MM.1S (cell line): ENCODE data around the gene BCDIN3D.
"Not testable (repeated sequence)": the region's sequence is repeated elsewhere in the genome, so short reads cannot be mapped to it uniquely, and the experiment has no call there.

Experiments
- DNase-seq: peaks from one replicate; pipeline ENCODE4 v3.0.0-alpha.2; 2015
- H2AFZ ChIP-seq: fragments of 300-600 bp; sonication (generic); 2 replicates; pipeline ENCODE4 v1.6.0; 2016; ENCODE audit warnings: antibody characterized with exemption, low read length
- H3F3A ChIP-seq: fragments of 300-600 bp; sonication (generic); 2 replicates; pipeline ENCODE4 v1.6.1; 2016; ENCODE audit warnings: mild to moderate bottlenecking, antibody characterized with exemption, low read length, moderate library complexity, mixed read lengths; ENCODE audit not compliant: insufficient read depth
- H3K27ac ChIP-seq: fragments of 300-600 bp; sonication (generic); 2 replicates; pipeline ENCODE4 v1.5.1; 2016; ENCODE audit warnings: mild to moderate bottlenecking, low read length
- H3K27me3 ChIP-seq: fragments of 300-600 bp; sonication (generic); replicated peaks from 2 replicates; pipeline ENCODE4 v1.6.0; 2016; ENCODE audit warnings: low read length; ENCODE audit not compliant: insufficient read depth
- H3K36me3 ChIP-seq: fragments of 300-600 bp; sonication (generic); replicated peaks from 2 replicates; pipeline ENCODE4 v1.6.1; 2016; ENCODE audit warnings: mild to moderate bottlenecking, low read length, mixed read lengths; ENCODE audit not compliant: insufficient read depth
- H3K4me1 ChIP-seq: fragments of 300-600 bp; sonication (generic); 2 replicates; pipeline ENCODE4 v1.6.1; 2016; ENCODE audit warnings: low read length, mixed read lengths
- H3K4me2 ChIP-seq: fragments of 300-600 bp; sonication (generic); 2 replicates; pipeline ENCODE4 v1.6.0; 2016; ENCODE audit warnings: low read depth, low read length
- H3K4me3 ChIP-seq: fragments of 300-600 bp; sonication (generic); 2 replicates; pipeline ENCODE4 v1.5.1; 2016; ENCODE audit warnings: low read length, mixed read lengths
- H3K79me2 ChIP-seq: fragments of 300-600 bp; sonication (generic); 2 replicates; pipeline ENCODE4 v1.6.1; 2016; ENCODE audit warnings: mixed run types, low read length, mixed read lengths
- H3K9ac ChIP-seq: fragments of 300-600 bp; sonication (generic); 2 replicates; pipeline ENCODE4 v1.6.1; 2016; ENCODE audit warnings: low read length, mixed read lengths
- H3K9me2 ChIP-seq: fragments of 300-600 bp; sonication (generic); replicated peaks from 2 replicates; pipeline ENCODE4 v1.6.1; 2016; ENCODE audit warnings: mild to moderate bottlenecking, low read length, mixed read lengths; ENCODE audit not compliant: insufficient read depth
- H3K9me3 ChIP-seq: fragments of 300-600 bp; sonication (generic); replicated peaks from 2 replicates; pipeline ENCODE4 v1.6.1; 2016; ENCODE audit warnings: mild to moderate bottlenecking, low read length, mixed read lengths; ENCODE audit not compliant: insufficient read depth
- H4K20me1 ChIP-seq: fragments of 300-600 bp; sonication (generic); 2 replicates; pipeline ENCODE4 v1.6.1; 2016; ENCODE audit warnings: mild to moderate bottlenecking, low read length, moderate library complexity, mixed read lengths; ENCODE audit not compliant: insufficient read depth
- EZH2 ChIP-seq: fragments of 300-600 bp; sonication (generic); optimal IDR thresholded peaks from 2 replicates; pipeline ENCODE3; 2017; ENCODE audit warnings: low read depth, mild to moderate bottlenecking, antibody characterized with exemption, low read length, mixed read lengths
- EZH2phosphoT487 ChIP-seq: fragments of 300-600 bp; sonication (generic); IDR thresholded peaks from 2 replicates; pipeline ENCODE4 v1.6.1; 2018; ENCODE audit warnings: antibody characterized with exemption, low read length
- TF ChIP-seq, protein P1 (sequence below): fragments of 300-600 bp; sonication (generic); IDR thresholded peaks from 2 replicates; pipeline ENCODE4 v1.5.1; 2016; ENCODE audit warnings: antibody characterized with exemption, low read length, mixed read lengths

The BCDIN3D gene

DNA sequence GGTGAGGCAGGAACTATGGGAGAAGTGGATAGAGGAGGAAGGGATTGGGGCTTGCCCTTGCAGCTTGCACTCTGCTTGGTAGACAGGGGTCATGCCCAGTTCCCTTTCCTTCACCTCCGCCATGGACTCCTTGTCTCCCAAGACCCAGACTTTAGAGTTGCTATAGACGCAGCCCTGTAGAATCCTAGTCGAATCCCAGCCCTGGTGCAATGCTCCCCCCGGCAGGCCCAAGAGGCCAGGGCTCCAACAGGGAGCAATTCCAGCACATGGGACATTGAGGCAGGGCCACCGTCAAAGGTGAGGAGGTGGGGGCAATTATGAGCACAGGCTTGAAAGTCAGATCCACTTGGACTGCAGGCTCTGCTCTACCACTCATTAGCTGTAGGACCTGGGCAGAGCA is 29.5 kb upstream of the BCDIN3D start:
- H4K20me1 ChIP-seq, result no peaks in the 10 kb centered on the region
- H3K27ac ChIP-seq, result no peak overlapping the region
- no peaks in the 10 kb centered on the region for H3K79me2 ChIP-seq
- H3K9me3 ChIP-seq, result no peaks in the 10 kb centered on the region
- no peaks in the 10 kb centered on the region for H3F3A ChIP-seq
- H3K9me2 ChIP-seq, result no peaks in the 10 kb centered on the region
- H3K9ac ChIP-seq, result no peak overlapping the region
- no peak for DNase-seq
- no peaks in the 10 kb centered on the region for H3K36me3 ChIP-seq
- H3K4me3 ChIP-seq, result no peak overlapping the region
- H2AFZ ChIP-seq, result no peak overlapping the region
- no peak overlapping the region for H3K4me2 ChIP-seq
- no peaks in the 10 kb centered on the region for H3K4me1 ChIP-seq
- TF ChIP-seq, protein P1, sequence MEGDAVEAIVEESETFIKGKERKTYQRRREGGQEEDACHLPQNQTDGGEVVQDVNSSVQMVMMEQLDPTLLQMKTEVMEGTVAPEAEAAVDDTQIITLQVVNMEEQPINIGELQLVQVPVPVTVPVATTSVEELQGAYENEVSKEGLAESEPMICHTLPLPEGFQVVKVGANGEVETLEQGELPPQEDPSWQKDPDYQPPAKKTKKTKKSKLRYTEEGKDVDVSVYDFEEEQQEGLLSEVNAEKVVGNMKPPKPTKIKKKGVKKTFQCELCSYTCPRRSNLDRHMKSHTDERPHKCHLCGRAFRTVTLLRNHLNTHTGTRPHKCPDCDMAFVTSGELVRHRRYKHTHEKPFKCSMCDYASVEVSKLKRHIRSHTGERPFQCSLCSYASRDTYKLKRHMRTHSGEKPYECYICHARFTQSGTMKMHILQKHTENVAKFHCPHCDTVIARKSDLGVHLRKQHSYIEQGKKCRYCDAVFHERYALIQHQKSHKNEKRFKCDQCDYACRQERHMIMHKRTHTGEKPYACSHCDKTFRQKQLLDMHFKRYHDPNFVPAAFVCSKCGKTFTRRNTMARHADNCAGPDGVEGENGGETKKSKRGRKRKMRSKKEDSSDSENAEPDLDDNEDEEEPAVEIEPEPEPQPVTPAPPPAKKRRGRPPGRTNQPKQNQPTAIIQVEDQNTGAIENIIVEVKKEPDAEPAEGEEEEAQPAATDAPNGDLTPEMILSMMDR, result no peak
- TF ChIP-seq EZH2, result no peak
- no peak for TF ChIP-seq EZH2phosphoT487
- no peaks in the 10 kb centered on the region for H3K27me3 ChIP-seq

DNA sequence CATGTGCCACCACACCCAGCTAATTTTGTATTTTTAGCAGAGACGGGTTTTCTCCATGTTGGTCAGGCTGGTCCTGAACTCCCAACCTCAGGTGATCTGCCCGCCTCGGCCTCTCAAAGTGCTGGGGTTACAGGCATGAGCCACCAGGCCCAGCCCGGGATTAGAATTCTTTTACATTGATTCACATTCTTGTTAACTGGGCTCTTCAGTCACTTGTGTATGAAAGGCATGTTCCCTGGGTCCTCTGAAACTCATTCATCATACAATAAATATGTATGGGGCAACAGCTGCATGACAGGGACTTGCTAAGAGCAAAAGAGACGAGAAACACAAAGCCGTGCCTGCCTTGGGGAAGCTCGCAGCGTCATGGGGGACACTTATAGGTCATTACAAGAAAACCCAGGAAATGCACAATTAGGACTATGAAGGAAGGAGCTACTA is 28.9 kb upstream of the BCDIN3D start:
- DNase-seq, H3K9me2 ChIP-seq, H3F3A ChIP-seq, H3K27me3 ChIP-seq, H3K9ac ChIP-seq, H3K4me2 ChIP-seq, H3K36me3 ChIP-seq, H3K9me3 ChIP-seq, H3K79me2 ChIP-seq, H3K27ac ChIP-seq, H3K4me3 ChIP-seq, H2AFZ ChIP-seq, H3K4me1 ChIP-seq, H4K20me1 ChIP-seq: not testable (repeated sequence)

- H4K20me1 ChIP-seq, result no peaks in the 10 kb centered on the region
- no peak for DNase-seq
- H3F3A ChIP-seq, result no peaks in the 10 kb centered on the region
- no peaks in the 10 kb centered on the region for H3K9me3 ChIP-seq
- no peak overlapping the region for H3K4me2 ChIP-seq
- H3K4me3 ChIP-seq, result no peak overlapping the region
- H2AFZ ChIP-seq, result no peak overlapping the region
- H3K4me1 ChIP-seq, result no peaks in the 10 kb centered on the region
- H3K9me2 ChIP-seq, result no peaks in the 10 kb centered on the region
- H3K9ac ChIP-seq, result no peak overlapping the region
- TF ChIP-seq EZH2phosphoT487 (no peak), EZH2 (no peak)
- TF ChIP-seq, protein P1, result no peak
- no peaks in the 10 kb centered on the region for H3K36me3 ChIP-seq
- H3K79me2 ChIP-seq, result no peaks in the 10 kb centered on the region
- H3K27ac ChIP-seq, result no peak overlapping the region
- H3K27me3 ChIP-seq, result no peaks in the 10 kb centered on the region
Measured at GRCh38 chr12:49871263-49871561, 28.3 kb upstream of the BCDIN3D start.

DNA sequence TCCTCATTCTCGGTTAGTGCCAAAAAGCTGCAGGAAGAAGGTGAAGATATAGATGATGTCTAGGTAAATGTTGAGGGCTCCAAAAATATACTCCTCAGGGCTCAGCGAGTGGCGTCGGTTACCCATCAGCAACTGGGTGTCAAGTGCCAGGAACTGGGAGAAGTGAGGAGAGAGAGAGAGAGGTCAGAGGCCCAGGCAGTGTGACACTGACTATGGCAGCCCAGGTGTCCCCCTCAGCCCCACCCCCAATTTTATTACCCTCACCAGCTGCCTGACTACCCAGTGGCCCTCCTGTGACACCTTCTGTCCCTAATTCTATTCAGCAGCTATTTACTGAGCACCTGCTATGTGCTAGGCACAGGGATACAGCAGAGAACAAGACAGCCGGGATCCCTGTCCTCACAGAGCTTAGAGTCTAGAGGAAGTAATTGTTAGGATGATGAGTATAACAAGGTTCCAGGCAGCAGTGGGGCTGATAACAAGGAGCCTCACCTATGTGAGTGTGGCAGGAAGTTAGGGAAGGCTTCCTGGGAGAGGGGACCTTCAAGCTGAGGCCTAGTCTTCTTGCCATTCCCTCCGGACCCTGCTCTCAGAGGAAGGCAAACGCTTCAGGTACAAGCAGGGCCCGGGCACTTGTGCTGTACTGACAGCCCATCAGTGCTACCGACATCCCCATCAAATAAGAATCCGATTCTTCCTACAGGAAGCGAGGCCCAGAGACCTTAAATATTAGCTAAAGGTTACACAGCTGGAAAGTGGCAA is 27.8 kb upstream of the BCDIN3D start:
- H3K4me1 ChIP-seq, result no peaks in the 10 kb centered on the region

More for the DNA sequence above, 27.8 kb upstream of the BCDIN3D start:
- Histone ChIP-seq H3K9ac (no peak overlapping the region), H3K4me2 (no peak overlapping the region), H3K27ac (no peak overlapping the region), H3K4me3 (no peak overlapping the region), H3K9me3 (no peaks in the 10 kb centered on the region), H3K79me2 (no peaks in the 10 kb centered on the region), H3K27me3 (no peaks in the 10 kb centered on the region), H3K9me2 (no peaks in the 10 kb centered on the region), H2AFZ (no peak overlapping the region), H3F3A (no peaks in the 10 kb centered on the region), H4K20me1 (no peaks in the 10 kb centered on the region), H3K36me3 (no peaks in the 10 kb centered on the region)
- TF ChIP-seq EZH2, result no peak
- TF ChIP-seq EZH2phosphoT487, result no peak
- no peak for DNase-seq
